K562 (cell line): ENCODE results near the gene ERCC2. TPM values are rescaled to one million over a fixed set of nuclear protein-coding genes. Genes with fewer than 3 reads are reported as not detected.

Experiments
- ATAC-seq: fragments of 200-7000 bp; cut with Tn5 transposase; 3 replicates; pipeline ENCODE4 v1.9.1; 2020; ENCODE audit warnings: moderate library complexity
- BruUV-seq: library from RNA; stranded (reverse); fragments of 400-500 nt; replicated peaks from 2 replicates; lab custom pipeline; 2021; lab: Mats Ljungman, UMichigan
- CTCF ChIA-PET: fragments of 300-600 bp; formaldehyde crosslinking; extraction: SDS; loops from one replicate; lab custom pipeline; 2021; ENCODE audit warnings: low intra/inter-chr PET ratio; lab: Yijun Ruan, JAX
- POLR2A ChIA-PET: fragments of 300-600, 350-650 bp; sonication (Branson Sonifier 250); formaldehyde crosslinking; extraction: SDS; loops from one replicate; lab custom pipeline; 2021; ENCODE audit warnings: antibody characterized with exemption, inconsistent platforms; lab: Yijun Ruan, JAX
- DNase-seq, 4 experiments: peaks; one replicate each; pipeline versions ENCODE4 v3.0.0 to v3.0.0-alpha.2; 2011 to 2018; ENCODE audit warnings: low spot score in 3 of 4, mixed read lengths in 3 of 4; ENCODE audit errors: extremely low read depth in 1 of 4
- FAIRE-seq: peaks from 2 replicates; lab custom pipeline; 2011; peaks lifted over from hg19 to GRCh38; lab: Jason Lieb, UNC
- H2AFZ ChIP-seq: 2 replicates; pipeline ENCODE4 v1.6.0; 2011; ENCODE audit warnings: low read depth, low read length, control low read depth, inconsistent platforms
- H3K27ac ChIP-seq: fragments of 200-600 bp; 3 replicates; pipeline ENCODE4 v1.8.0; 2011; ENCODE audit warnings: low read depth, mild to moderate bottlenecking, control low read depth, inconsistent platforms, low read length, moderate library complexity, mixed read lengths; ENCODE audit errors: extremely low read depth
- H3K27me3 ChIP-seq, 2 experiments: fragments of 300-600 bp in 1 of 2; 2 replicates in 1 of 2; 3 replicates in 1 of 2; pipeline versions ENCODE4 v1.6.0 to v1.8.0; 2011; ENCODE audit warnings: inconsistent platforms in 2 of 2, low read length in 2 of 2, mild to moderate bottlenecking in 1 of 2, mixed read lengths in 1 of 2, moderate library complexity in 1 of 2; ENCODE audit not compliant: control insufficient read depth in 2 of 2, insufficient read depth in 2 of 2
- H3K36me3 ChIP-seq: fragments of 300-600 bp; 3 replicates; pipeline ENCODE4 v1.8.0; 2011; ENCODE audit warnings: mild to moderate bottlenecking, low read length, inconsistent platforms; ENCODE audit not compliant: control insufficient read depth, insufficient read depth
- H3K4me1 ChIP-seq, 2 experiments: fragments of 200-600 bp in 1 of 2; replicated peaks in 1 of 2; 2 replicates in 1 of 2; 3 replicates in 1 of 2; pipeline versions ENCODE4 v1.5.1 to v1.8.0; 2011; ENCODE audit warnings: inconsistent platforms in 2 of 2, low read length in 2 of 2, mild to moderate bottlenecking in 1 of 2, mixed read lengths in 1 of 2, moderate library complexity in 1 of 2; ENCODE audit not compliant: control insufficient read depth in 2 of 2, insufficient read depth in 2 of 2
- H3K4me2 ChIP-seq: 2 replicates; pipeline ENCODE4 v1.6.1; 2011; ENCODE audit warnings: low read length, control low read depth, inconsistent platforms, mixed read lengths; ENCODE audit not compliant: insufficient read depth
- H3K4me3 ChIP-seq: fragments of 200-600 bp; sonication (generic), shearing (Covaris generic); 2 replicates; pipeline ENCODE4 v1.5.1; 2016; ENCODE audit warnings: control low read depth, inconsistent platforms
- H3K79me2 ChIP-seq: fragments of 200-600 bp; 3 replicates; pipeline ENCODE4 v1.8.0; 2011; ENCODE audit warnings: low read length, inconsistent platforms; ENCODE audit not compliant: control insufficient read depth, insufficient read depth
- H3K9ac ChIP-seq, 2 experiments: 2 replicates each; pipeline versions ENCODE4 v1.6.0 to v1.6.1; 2011; ENCODE audit warnings: low read depth in 2 of 2, low read length in 2 of 2, control low read depth in 1 of 2, inconsistent platforms in 1 of 2, mild to moderate bottlenecking in 1 of 2, mixed read lengths in 1 of 2; ENCODE audit not compliant: insufficient read depth in 1 of 2
- H3K9me1 ChIP-seq: one replicate; pipeline ENCODE4 v1.6.0; 2011; ENCODE audit warnings: inconsistent platforms, mild to moderate bottlenecking, low read length, moderate library complexity; ENCODE audit not compliant: control insufficient read depth, insufficient read depth
- H3K9me3 ChIP-seq: replicated peaks from 2 replicates; pipeline ENCODE4 v1.5.1; 2011; ENCODE audit warnings: low read depth, low read length, inconsistent platforms; ENCODE audit not compliant: control insufficient read depth, insufficient read depth
- H4K20me1 ChIP-seq: replicated peaks from 2 replicates; pipeline ENCODE4 v1.6.1; 2011; ENCODE audit warnings: low read length, inconsistent platforms, mixed read lengths; ENCODE audit not compliant: control insufficient read depth, insufficient read depth
- E2F8 ChIP-seq: fragments of 450-650 bp; IDR thresholded peaks from 2 replicates; pipeline ENCODE4 v1.7.1; 2018; ENCODE audit warnings: mild to moderate bottlenecking, low read depth; ENCODE audit not compliant: partially characterized antibody
- GTF3C2 ChIP-seq: IDR thresholded peaks from 3 replicates; pipeline ENCODE4 v1.6.1; 2011; ENCODE audit warnings: borderline replicate concordance, mild to moderate bottlenecking, moderate library complexity; ENCODE audit not compliant: insufficient read length; ENCODE audit errors: extremely low read depth
- HDAC3 ChIP-seq: fragments of 450-650 bp; IDR thresholded peaks from 2 replicates; pipeline ENCODE4 v1.6.1; 2018; ENCODE audit warnings: borderline replicate concordance, mild to moderate bottlenecking, moderate library complexity; ENCODE audit not compliant: partially characterized antibody
- HINFP ChIP-seq: fragments of 450-650 bp; conservative IDR thresholded peaks from 2 replicates; pipeline ENCODE4 v1.6.1; 2016; ENCODE audit warnings: missing genetic modification characterization, low read depth, mild to moderate bottlenecking, control low read depth, missing compliant biosample characterization
- MAX ChIP-seq: sonication (generic); formaldehyde crosslinking; IDR thresholded peaks from 2 replicates; pipeline ENCODE4 v1.9.0; 2022; ENCODE audit warnings: mild to moderate bottlenecking, missing genetic modification reagents
- SREBF2 ChIP-seq: sonication (generic); formaldehyde crosslinking; IDR thresholded peaks from 2 replicates; pipeline ENCODE4 v1.4.0; 2020; ENCODE audit warnings: mild to moderate bottlenecking, missing genetic modification reagents
- SUPT5H ChIP-seq: fragments of 450-650 bp; IDR thresholded peaks from 2 replicates; pipeline ENCODE4 v1.6.1; 2016
- ZBTB9 ChIP-seq: fragments of 450-650 bp; formaldehyde crosslinking; IDR thresholded peaks from 2 replicates; pipeline ENCODE4 v1.4.0; 2020; ENCODE audit warnings: mild to moderate bottlenecking, moderate library complexity
- ZNF121 ChIP-seq: sonication (generic); formaldehyde crosslinking; conservative IDR thresholded peaks from 2 replicates; pipeline ENCODE4 v1.8.0; 2022; ENCODE audit warnings: missing genetic modification reagents
- ZNF124 ChIP-seq: sonication (generic); formaldehyde crosslinking; IDR thresholded peaks from 2 replicates; pipeline ENCODE4 v1.8.1; 2022; ENCODE audit warnings: missing genetic modification reagents
- ZNF764 ChIP-seq: fragments of 250-450 bp; sonication (Bioruptor Pico); IDR thresholded peaks from 2 replicates; pipeline ENCODE4 v1.4.0; 2020; ENCODE audit warnings: low read depth, mild to moderate bottlenecking, moderate library complexity
- ZNF77 ChIP-seq: fragments of 250-450 bp; sonication (Bioruptor Pico); IDR thresholded peaks from 2 replicates; pipeline ENCODE4 v1.5.0; 2020
- WGBS: fragments of 100-300 bp; shearing (Covaris generic); methylation state at CpG from one replicate; pipeline ENCODE4 v1.1.6; 2016; ENCODE audit warnings: low coverage, mixed read lengths; ENCODE audit not compliant: insufficient coverage; ENCODE audit errors: missing lambda C conversion rate; 5-methylcytosine and 5-hydroxymethylcytosine counted together
- in situ Hi-C: fragments of 300-500 bp; cut with MboI; formaldehyde crosslinking; loops from 4 replicates; pipeline ENCODE4 v1.15.0; 2018; ENCODE audit warnings: inconsistent platforms, mixed read lengths
- intact Hi-C: fragments of 100-400 bp; cut with micrococcal nuclease; formaldehyde crosslinking; loops from 2 replicates; pipeline ENCODE4 v1.14.2; 2022
- polyA plus RNA-seq, 8 experiments: library from polyadenylated mRNA; depleted of rRNA in 4 of 8; stranded (reverse) in 5 of 8; unstranded in 3 of 8; fragments of >200 nt; fragmentation: Nextera tagmentation in 2 of 8; fragmentation: Illumina TruSeq in 1 of 8; extraction: Ambion mirVana in 2 of 8; extraction: Trizol in 1 of 8; gene quantifications; 2 replicates each; pipeline versions ENCODE4 v1.2.1 to v1.2.3, GENCODE V29; 2011 to 2014; ENCODE audit warnings: inconsistent platforms in 1 of 8, missing spikeins in 1 of 8
- total RNA-seq, 7 experiments: library from RNA; depleted of rRNA in 6 of 7; stranded (reverse); fragments of >200 nt in 6 of 7; fragmentation: Illumina TruSeq in 2 of 7; extraction: Trizol in 2 of 7; gene quantifications; 2 replicates each; pipeline versions ENCODE4 v1.2.1 to v1.2.3, GENCODE V29; 2011 to 2021; ENCODE audit warnings: low replicate concordance in 1 of 7

ERCC2 gene
- total and polyA plus RNA-seq, 9 of the 15 experiments (the other 6 are each of a cell fraction or from before 2014, with no cell fraction given): 2.2 to 55.9 (median 23.4) TPM

- H3K9me1 ChIP-seq: no peaks in the 10 kb centered on the region
- H3K9me3 ChIP-seq: no peaks in the 10 kb centered on the region
- H3K4me2 ChIP-seq: no peak overlapping the region
- H3K79me2 ChIP-seq: no peaks in the 10 kb centered on the region
- 55% methylated on average over 44 of the region's 75 CpGs for WGBS
- in situ Hi-C loops: no loop called here
- H3K4me3 ChIP-seq: no peak overlapping the region
- no peak overlapping the region for H3K27ac ChIP-seq
- no peak overlapping the region for H3K9ac ChIP-seq
- H3K27me3 ChIP-seq: peaks cover 0 to 14% of the 10 kb centered on the region in 2 experiments; a peak in 3 of 5 replicates
- peaks cover 0 to 20% of the 10 kb centered on the region in 2 experiments; a peak in 2 of 5 replicates for H3K4me1 ChIP-seq
- H2AFZ ChIP-seq: no peak overlapping the region
- H4K20me1 ChIP-seq: no peaks in the 10 kb centered on the region
- no peak for ATAC-seq
- POLR2A ChIA-PET: interaction anchor here (0.7 kb wide), 1 partner anchor 11 kb away, joined by 3 read pairs; no protein-coding TSS in a partner anchor
- intact Hi-C loops: no loop called here
- FAIRE-seq: no peak
- BruUV-seq: no TSS peak
- H3K36me3 ChIP-seq: no peaks in the 10 kb centered on the region
- CTCF ChIA-PET: no interaction called here
- peak in 2 of 4 experiments; percentile 6 to 10 for DNase-seq
- TF ChIP-seq ZNF121 (CRISPR knock-in tag) (no peak), E2F8 (no peak), ZNF764 (CRISPR knock-in tag) (no peak), ZNF124 (CRISPR knock-in tag) (no peak), MAX (CRISPR knock-in tag) (0 out of 2 replicates have a peak, but pooled peaks have one; percentile 15), SUPT5H (no peak), ZNF77 (CRISPR knock-in tag) (no peak), SREBF2 (CRISPR knock-in tag) (no peak), HDAC3 (no peak), ZBTB9 (CRISPR knock-in tag) (no peak), HINFP (tag) (no peak), GTF3C2 (no peak)
Measured at GRCh38 chr19:45385392-45386221, 15.2 kb upstream of the ERCC2 start.
